ENCODE measurements around the gene PACS2.

Gene PACS2

GRCh38 chr14:105430042-105430441 is 115.5 kb downstream of the PACS2 start:
- no peak for DNase-seq (ENCODE audit: low read depth in 1 of 2, low spot score in 1 of 2)
- H3K27me3 ChIP-seq (ENCODE audit: insufficient read depth, poor library complexity, severe bottlenecking), result no peaks in the 10 kb centered on the region
- no peak overlapping the region for H3K4me3 ChIP-seq (replicated peaks; ENCODE audit: insufficient read depth, low read length)
- TF ChIP-seq CTCF (IDR thresholded peaks at IDR 0.05; ENCODE audit: insufficient read depth, low read length) (no peak), GABPA (IDR thresholded peaks at IDR 0.05; ENCODE audit: low read depth) (no peak), POLR2AphosphoS5 (IDR thresholded peaks at IDR 0.05; ENCODE audit: low read depth) (no peak), REST (IDR thresholded peaks at IDR 0.05; ENCODE audit: insufficient replicate concordance, low read depth) (no peak), SPI1 (IDR thresholded peaks at IDR 0.05; ENCODE audit: borderline replicate concordance, low read depth) (no peak)
- no peak overlapping the region for H3K27ac ChIP-seq (replicated peaks)

- no peak overlapping the region for H3K4me3 ChIP-seq (replicated peaks; ENCODE audit: insufficient read depth, low read length)
- no peaks in the 10 kb centered on the region for H3K27me3 ChIP-seq (ENCODE audit: insufficient read depth, poor library complexity, severe bottlenecking)
- no peak overlapping the region for H3K27ac ChIP-seq (replicated peaks)
- DNase-seq (ENCODE audit: low read depth in 1 of 2, low spot score in 1 of 2), result no peak
- TF ChIP-seq REST (IDR thresholded peaks at IDR 0.05; ENCODE audit: insufficient replicate concordance, low read depth) (no peak), POLR2AphosphoS5 (IDR thresholded peaks at IDR 0.05; ENCODE audit: low read depth) (no peak), GABPA (IDR thresholded peaks at IDR 0.05; ENCODE audit: low read depth) (no peak), SPI1 (IDR thresholded peaks at IDR 0.05; ENCODE audit: borderline replicate concordance, low read depth) (no peak), CTCF (IDR thresholded peaks at IDR 0.05; ENCODE audit: insufficient read depth, low read length) (no peak)
These were observed 116.0 kb downstream of the PACS2 start for GRCh38 chr14:105430565-105430964.

GRCh38 chr14:105431256-105431655 is 116.7 kb downstream of the PACS2 start:
- no peak overlapping the region for H3K4me3 ChIP-seq (replicated peaks; ENCODE audit: insufficient read depth, low read length)
- H3K27ac ChIP-seq (replicated peaks), result no peak overlapping the region
- TF ChIP-seq POLR2AphosphoS5 (IDR thresholded peaks at IDR 0.05; ENCODE audit: low read depth) (no peak), GABPA (IDR thresholded peaks at IDR 0.05; ENCODE audit: low read depth) (no peak)
- DNase-seq (ENCODE audit: low read depth in 1 of 2, low spot score in 1 of 2), result no peak
- H3K27me3 ChIP-seq (ENCODE audit: insufficient read depth, poor library complexity, severe bottlenecking), result no peaks in the 10 kb centered on the region

GRCh38 chr14:105432657-105433056 is 118.1 kb downstream of the PACS2 start:
- TF ChIP-seq SPI1 (IDR thresholded peaks at IDR 0.05; ENCODE audit: borderline replicate concordance, low read depth), result no peak
- no peak for TF ChIP-seq GABPA (IDR thresholded peaks at IDR 0.05; ENCODE audit: low read depth)
- no peak for TF ChIP-seq REST (IDR thresholded peaks at IDR 0.05; ENCODE audit: insufficient replicate concordance, low read depth)
- no peak for TF ChIP-seq POLR2AphosphoS5 (IDR thresholded peaks at IDR 0.05; ENCODE audit: low read depth)
- no peak for TF ChIP-seq CTCF (IDR thresholded peaks at IDR 0.05; ENCODE audit: insufficient read depth, low read length)
- H3K27ac ChIP-seq (replicated peaks), result no peak overlapping the region
- no peak for DNase-seq (ENCODE audit: low read depth in 1 of 2, low spot score in 1 of 2)

More at GRCh38 chr14:105432657-105433056, 118.1 kb downstream of the PACS2 start:
- Histone ChIP-seq H3K4me3 (replicated peaks; ENCODE audit: insufficient read depth, low read length) (no peak overlapping the region), H3K27me3 (ENCODE audit: insufficient read depth, poor library complexity, severe bottlenecking) (no peaks in the 10 kb centered on the region)

All from HL-60 (cell line).